ENCODE results near the gene PEDS1. TPM values are rescaled to one million over a fixed set of nuclear protein-coding genes. Genes with fewer than 3 reads are reported as not detected.

Gene PEDS1
- total and polyA plus RNA-seq, 3 donors from 2014 or later = 39.3 to 45.5 (median 40.1) TPM

GRCh38 chr20:50187403-50188051, 34.0 kb upstream of the PEDS1 start:
- H3K4me3 ChIP-seq = no peak overlapping the region
- H3K27me3 ChIP-seq = no peaks in the 10 kb centered on the region
- H3K27ac ChIP-seq = no peak overlapping the region
- TF ChIP-seq POLR2A (IDR thresholded peaks at IDR 0.05) = no peak
- H3K4me1 ChIP-seq = peaks cover 6% of the 10 kb centered on the region
- WGBS, 2 donors = 79 to 85% methylated on average over 8 to 12 of the region's 12 CpGs
- H3K36me3 ChIP-seq (ENCODE audit: low read depth, missing control alignments) = no peaks in the 10 kb centered on the region
- intact Hi-C loops (cut with DNase I; ENCODE audit: low total_unique reads) = loop anchor here (5.0 to 10.0 kb wide), 2 partner anchors 275 to 387 kb away; no protein-coding TSS in a partner anchor
- no peak for DNase-seq
- no peaks in the 10 kb centered on the region for H3K9me3 ChIP-seq

- Histone ChIP-seq H3K27me3 (no peaks in the 10 kb centered on the region), H3K27ac (no peak overlapping the region), H3K9me3 (no peaks in the 10 kb centered on the region), H3K36me3 (ENCODE audit: low read depth, missing control alignments) (no peaks in the 10 kb centered on the region), H3K4me1 (peaks cover 6% of the 10 kb centered on the region), H3K4me3 (no peak overlapping the region)
- 64 to 67% methylated on average over 8 of the region's 8 CpGs for WGBS, 2 donors
- TF ChIP-seq CTCF (IDR thresholded peaks at IDR 0.05) (no peak), POLR2A (IDR thresholded peaks at IDR 0.05) (no peak)
- intact Hi-C loops (cut with DNase I; ENCODE audit: low total_unique reads) = loop anchor here (5.0 to 10.0 kb wide), 2 partner anchors 275 to 388 kb away; no protein-coding TSS in a partner anchor
- no peak for DNase-seq
These were observed 33.5 kb upstream of the PEDS1 start for GRCh38 chr20:50186987-50187402.

GRCh38 chr20:50186151-50186885, 32.8 kb upstream of the PEDS1 start:
- Histone ChIP-seq H3K27ac (no peak overlapping the region), H3K9me3 (no peaks in the 10 kb centered on the region), H3K27me3 (no peaks in the 10 kb centered on the region), H3K4me3 (no peak overlapping the region), H3K4me1 (peaks cover 6% of the 10 kb centered on the region), H3K36me3 (ENCODE audit: low read depth, missing control alignments) (no peaks in the 10 kb centered on the region)
- peak; percentile 98 to 99 (median 99) for TF ChIP-seq CTCF (IDR thresholded peaks at IDR 0.05)
- no peak for TF ChIP-seq POLR2A (IDR thresholded peaks at IDR 0.05)
- DNase-seq = peak; percentile 98
- intact Hi-C loops (cut with DNase I; ENCODE audit: low total_unique reads) = loop anchor here (5.0 to 10.0 kb wide), 2 partner anchors 276 to 388 kb away; no protein-coding TSS in a partner anchor
- 15 to 18% methylated on average over 15 to 16 of the region's 16 CpGs for WGBS, 2 donors

GRCh38 chr20:50185426-50185825, 31.9 kb upstream of the PEDS1 start:
- 95% methylated on average over 5 of the region's 5 CpGs for WGBS, 2 donors
- intact Hi-C loops (cut with DNase I; ENCODE audit: low total_unique reads) = loop anchor here (5.0 to 10.0 kb wide), 2 partner anchors 277 to 389 kb away; no protein-coding TSS in a partner anchor
- Histone ChIP-seq H3K9me3 (no peaks in the 10 kb centered on the region), H3K36me3 (ENCODE audit: low read depth, missing control alignments) (no peaks in the 10 kb centered on the region), H3K4me1 (peaks cover 6% of the 10 kb centered on the region), H3K27ac (no peak overlapping the region), H3K27me3 (no peaks in the 10 kb centered on the region), H3K4me3 (no peak overlapping the region)
- no peak for DNase-seq
- TF ChIP-seq CTCF (IDR thresholded peaks at IDR 0.05) (no peak), POLR2A (IDR thresholded peaks at IDR 0.05) (no peak)

GRCh38 chr20:50182346-50182745, 28.8 kb upstream of the PEDS1 start:
- Histone ChIP-seq H3K36me3 (ENCODE audit: low read depth, missing control alignments) (no peaks in the 10 kb centered on the region), H3K27me3 (no peaks in the 10 kb centered on the region), H3K9me3 (no peaks in the 10 kb centered on the region), H3K27ac (no peak overlapping the region), H3K4me1 (no peaks in the 10 kb centered on the region), H3K4me3 (no peak overlapping the region)
- TF ChIP-seq CTCF (IDR thresholded peaks at IDR 0.05) = no peak
- TF ChIP-seq POLR2A (IDR thresholded peaks at IDR 0.05) = no peak
- intact Hi-C loops (cut with DNase I; ENCODE audit: low total_unique reads) = loop anchor here (10.0 kb wide), 1 partner anchor 392 kb away; no protein-coding TSS in a partner anchor
- no peak for DNase-seq
- 82 to 86% methylated on average over 2 of the region's 2 CpGs for WGBS, 2 donors

All from testis (tissue), 3 donors.